Lower leg skin (tissue), 4 donors: ENCODE data around the gene CADPS2. TPM values are rescaled to one million over a fixed set of nuclear protein-coding genes. Genes with fewer than 3 reads are reported as not detected.

Experiments used
- DNase-seq, 2 donors: peaks; one replicate each; pipeline ENCODE4 v3.0.0-alpha.2; 2019; ENCODE audit warnings: low spot score in 2 of 2
- H3K4me3 ChIP-seq: fragments of 200-600 bp; sonication (generic); 2 replicates; pipeline ENCODE4 v1.5.1; 2017; ENCODE audit warnings: mild to moderate bottlenecking, low read depth; ENCODE audit not compliant: poor library complexity, severe bottlenecking
- POLR2A ChIP-seq, 2 donors: fragments of 450-650 bp; IDR thresholded peaks; one replicate each; pipeline ENCODE4 v1.6.1; 2016 to 2017; ENCODE audit warnings: antibody characterized with exemption in 2 of 2, mild to moderate bottlenecking in 1 of 2, moderate library complexity in 1 of 2
- whole genome bisulfite sequencing, 2 donors: methylation state at CpG; one replicate each; pipeline ENCODE4 v1.1.5; 2018; 5-methylcytosine and 5-hydroxymethylcytosine counted together
- intact Hi-C: fragments of 100-400 bp; cut with DNase I; formaldehyde crosslinking; loops from one replicate; pipeline ENCODE4 v1.15.0; 2023; ENCODE audit warnings: low total_unique reads
- total RNA-seq, 4 donors: library from RNA; depleted of rRNA; stranded (reverse); fragments of >200 nt; gene quantifications; one replicate each; pipeline ENCODE4 v1.1.0, GENCODE V29; 2016
- TF ChIP-seq, protein P1 (sequence below), 3 donors: fragments of 450-650 bp; IDR thresholded peaks; one replicate each; pipeline ENCODE4 v1.5.1; 2016; ENCODE audit warnings: antibody characterized with exemption in 3 of 3, mild to moderate bottlenecking in 3 of 3, moderate library complexity in 2 of 3

CADPS2 gene
- total RNA-seq, 4 donors from 2014 or later = 4.1 to 11.6 (median 6.5) TPM

- TF ChIP-seq, protein P1, sequence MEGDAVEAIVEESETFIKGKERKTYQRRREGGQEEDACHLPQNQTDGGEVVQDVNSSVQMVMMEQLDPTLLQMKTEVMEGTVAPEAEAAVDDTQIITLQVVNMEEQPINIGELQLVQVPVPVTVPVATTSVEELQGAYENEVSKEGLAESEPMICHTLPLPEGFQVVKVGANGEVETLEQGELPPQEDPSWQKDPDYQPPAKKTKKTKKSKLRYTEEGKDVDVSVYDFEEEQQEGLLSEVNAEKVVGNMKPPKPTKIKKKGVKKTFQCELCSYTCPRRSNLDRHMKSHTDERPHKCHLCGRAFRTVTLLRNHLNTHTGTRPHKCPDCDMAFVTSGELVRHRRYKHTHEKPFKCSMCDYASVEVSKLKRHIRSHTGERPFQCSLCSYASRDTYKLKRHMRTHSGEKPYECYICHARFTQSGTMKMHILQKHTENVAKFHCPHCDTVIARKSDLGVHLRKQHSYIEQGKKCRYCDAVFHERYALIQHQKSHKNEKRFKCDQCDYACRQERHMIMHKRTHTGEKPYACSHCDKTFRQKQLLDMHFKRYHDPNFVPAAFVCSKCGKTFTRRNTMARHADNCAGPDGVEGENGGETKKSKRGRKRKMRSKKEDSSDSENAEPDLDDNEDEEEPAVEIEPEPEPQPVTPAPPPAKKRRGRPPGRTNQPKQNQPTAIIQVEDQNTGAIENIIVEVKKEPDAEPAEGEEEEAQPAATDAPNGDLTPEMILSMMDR (IDR thresholded peaks at IDR 0.05) = no peak
- no peak for TF ChIP-seq POLR2A (IDR thresholded peaks at IDR 0.05)
- intact Hi-C loops = no loop called here
- no peak for DNase-seq
- no peak overlapping the region for H3K4me3 ChIP-seq
- 89 to 93% methylated on average over 1 of the region's 1 CpG for WGBS, 2 donors
Observed at GRCh38 chr7:122517576-122517975, 368.7 kb downstream of the CADPS2 start.

DNA sequence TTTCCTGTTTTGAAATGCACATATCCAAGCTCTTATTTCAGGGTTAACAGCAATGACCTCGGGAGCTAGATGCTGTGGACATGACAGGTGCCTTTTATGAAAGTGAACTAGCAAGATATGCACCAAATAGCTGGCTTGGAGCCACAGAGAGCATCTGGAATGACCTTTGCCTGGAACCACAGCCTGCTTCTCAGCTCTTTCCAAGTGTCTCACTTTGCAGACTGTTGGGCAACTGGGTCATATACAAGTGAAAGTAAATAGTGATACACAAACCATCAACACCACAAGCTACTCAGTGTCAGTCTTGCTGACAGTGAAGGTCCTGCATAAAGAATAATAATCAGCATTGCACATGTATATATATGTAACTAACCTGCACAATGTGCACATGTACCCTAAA, 370.9 kb downstream of the CADPS2 start:
- no peak for TF ChIP-seq POLR2A (IDR thresholded peaks at IDR 0.05)
- TF ChIP-seq, protein P1 (IDR thresholded peaks at IDR 0.05) = no peak
- no peak for DNase-seq
- H3K4me3 ChIP-seq = no peak overlapping the region
- intact Hi-C loops = no loop called here
- 33 to 52% methylated on average over 1 of the region's 1 CpG for WGBS, 2 donors

DNA sequence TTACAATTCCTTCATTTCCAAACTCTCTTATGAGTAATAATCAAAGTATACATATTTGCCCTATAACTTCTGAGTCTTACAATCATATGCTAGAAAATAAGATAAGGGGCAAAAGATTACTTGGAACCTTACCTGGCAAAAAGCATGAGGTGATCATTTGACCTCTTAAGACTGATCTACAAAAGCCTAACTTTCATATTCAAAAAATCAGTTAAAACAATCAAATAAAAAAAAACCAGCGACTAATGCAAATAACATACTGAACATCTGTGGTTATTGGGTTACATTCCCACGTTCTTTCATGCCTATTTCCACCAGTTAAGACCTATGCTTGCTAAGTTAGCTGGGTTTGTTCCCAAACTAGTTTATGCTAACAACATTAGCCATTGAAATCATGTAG, 375.0 kb downstream of the CADPS2 start:
- no peak for DNase-seq
- no peak for TF ChIP-seq POLR2A (IDR thresholded peaks at IDR 0.05)
- TF ChIP-seq, protein P1 (IDR thresholded peaks at IDR 0.05) = no peak
- no peak overlapping the region for H3K4me3 ChIP-seq
- intact Hi-C loops = no loop called here
- 74 to 78% methylated on average over 2 of the region's 2 CpGs for WGBS, 2 donors

DNA sequence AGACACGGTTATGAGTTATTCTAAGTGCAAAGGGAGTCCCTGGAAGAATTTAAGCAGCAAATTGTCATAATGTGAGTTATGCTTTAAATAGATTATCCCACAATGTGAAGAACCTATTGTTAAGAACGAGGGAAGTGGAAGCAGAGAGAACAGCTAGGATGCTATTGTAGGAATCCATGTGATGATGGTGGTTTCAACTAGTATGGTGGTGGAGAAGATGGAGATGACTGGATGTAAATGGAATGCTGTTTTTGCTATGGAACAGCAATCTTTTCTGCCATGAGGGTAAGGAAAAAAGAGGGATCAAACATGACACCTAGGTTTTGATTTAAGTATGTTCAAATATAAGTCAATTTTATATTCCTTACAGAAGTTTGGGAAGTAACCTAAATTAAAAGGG, 378.7 kb downstream of the CADPS2 start:
- DNase-seq = no peak
- TF ChIP-seq, protein P1 (IDR thresholded peaks at IDR 0.05) = no peak
- no peak for TF ChIP-seq POLR2A (IDR thresholded peaks at IDR 0.05)
- WGBS, 2 donors = 58 to 72% methylated on average over 2 of the region's 2 CpGs
- intact Hi-C loops = no loop called here
- H3K4me3 ChIP-seq = no peak overlapping the region

GRCh38 chr7:122492007-122492406, 394.3 kb downstream of the CADPS2 start:
- H3K4me3 ChIP-seq = no peak overlapping the region
- DNase-seq = no peak
- 97 to 98% methylated on average over 6 of the region's 6 CpGs for WGBS, 2 donors
- intact Hi-C loops = no loop called here
- TF ChIP-seq, protein P1 (IDR thresholded peaks at IDR 0.05) = no peak
- TF ChIP-seq POLR2A (IDR thresholded peaks at IDR 0.05) = no peak

DNA sequence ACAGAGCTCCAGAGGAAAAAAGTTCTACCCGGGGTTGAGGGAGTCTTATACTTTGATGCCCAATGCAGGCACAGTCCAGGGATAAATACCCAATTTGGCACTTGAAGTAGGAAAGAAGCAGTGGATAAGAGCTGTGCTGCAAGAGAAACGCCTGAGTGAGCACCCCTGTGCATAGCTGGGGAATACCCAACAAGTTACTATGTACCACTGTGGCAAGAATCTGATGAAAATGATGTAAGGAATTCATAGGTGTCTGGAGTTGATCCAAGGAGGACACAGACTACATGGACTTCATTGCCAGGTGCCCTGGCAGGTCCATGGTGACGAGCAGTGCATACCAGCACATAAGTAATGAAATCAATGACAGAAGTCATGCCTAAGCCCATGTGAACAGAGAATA, 398.0 kb downstream of the CADPS2 start:
- DNase-seq = no peak
- TF ChIP-seq, protein P1 (IDR thresholded peaks at IDR 0.05) = no peak
- no peak overlapping the region for H3K4me3 ChIP-seq
- intact Hi-C loops = no loop called here
- WGBS, 2 donors = 73 to 77% methylated on average over 3 of the region's 3 CpGs
